ENCODE results near the gene ATP6AP1. TPM values are rescaled to one million over a fixed set of nuclear protein-coding genes. Genes with fewer than 3 reads are reported as not detected.

The ATP6AP1 gene
- polyA plus RNA-seq, 1 donor (not counting 4 experiments of a cell fraction or from before 2014, with no cell fraction given) = 42.4 TPM

- Histone ChIP-seq H3K27me3 (ENCODE audit: control insufficient read depth, extremely low read depth, insufficient read depth, low read length) (no peaks in the 10 kb centered on the region), H3K36me3 (ENCODE audit: control insufficient read depth in 2 of 2, extremely low read depth in 1 of 2, insufficient read depth in 2 of 2, low read length in 2 of 2) (peaks cover 1 to 10% of the 10 kb centered on the region in 2 experiments), H3K4me3 (ENCODE audit: control insufficient read depth in 2 of 3, extremely low read depth in 1 of 3, insufficient read depth in 2 of 3, low read depth in 1 of 3, low read length in 3 of 3) (no peak overlapping the region), H3K27ac (ENCODE audit: control insufficient read depth, insufficient read depth, low read length) (no peak overlapping the region), H3K9ac (ENCODE audit: control insufficient read depth, extremely low read depth, insufficient read depth, low read length) (no peak overlapping the region), H3K9me3 (ENCODE audit: control insufficient read depth, low read depth, low read length) (no peaks in the 10 kb centered on the region), H3K79me2 (ENCODE audit: control insufficient read depth, insufficient read depth, low read length) (peaks cover 13% of the 10 kb centered on the region), H2AFZ (ENCODE audit: control insufficient read depth, low read length) (no peak overlapping the region), H3K4me2 (ENCODE audit: control insufficient read depth, extremely low read depth, insufficient read depth, low read depth, low read length) (no peak overlapping the region), H3K4me1 (ENCODE audit: control insufficient read depth, extremely low read depth, insufficient read depth, low read length) (peaks cover 9% of the 10 kb centered on the region), H3K9me1 (ENCODE audit: control insufficient read depth, extremely low read depth, insufficient read depth, low read length) (no peaks in the 10 kb centered on the region), H4K20me1 (ENCODE audit: control insufficient read depth, extremely low read depth, insufficient read depth, low read length) (no peaks in the 10 kb centered on the region)
- FAIRE-seq (no peak), DNase-seq (ENCODE audit: low read depth, low spot score) (no peak)
- TF ChIP-seq EZH2 (IDR thresholded peaks at IDR 0.05; ENCODE audit: low read length) (no peak), CTCF (optimal IDR thresholded peaks at IDR 0.05 in 1 of 3, IDR thresholded peaks at IDR 0.05 in 1 of 3, conservative IDR thresholded peaks at IDR 0.05 in 1 of 3; ENCODE audit: extremely low read depth in 1 of 3, insufficient read depth in 2 of 3, low read length in 3 of 3) (no peak)
- dilution Hi-C loops (cut with MboI; ENCODE audit: extremely low pct_ligation_motif_present, low sequenced_read_pairs) = no loop called here
These were observed 45.9 kb upstream of the ATP6AP1 start for GRCh38 chrX:154382483-154383069.

- H3K4me2 ChIP-seq (ENCODE audit: control insufficient read depth, extremely low read depth, insufficient read depth, low read depth, low read length) = no peak overlapping the region
- DNase-seq (ENCODE audit: low read depth, low spot score) (no peak), FAIRE-seq (no peak)
- no peak overlapping the region for H2AFZ ChIP-seq (ENCODE audit: control insufficient read depth, low read length)
- H3K9me3 ChIP-seq (ENCODE audit: control insufficient read depth, low read depth, low read length) = no peaks in the 10 kb centered on the region
- TF ChIP-seq EZH2 (IDR thresholded peaks at IDR 0.05; ENCODE audit: low read length) (no peak), CTCF (optimal IDR thresholded peaks at IDR 0.05 in 1 of 3, IDR thresholded peaks at IDR 0.05 in 1 of 3, conservative IDR thresholded peaks at IDR 0.05 in 1 of 3; ENCODE audit: extremely low read depth in 1 of 3, insufficient read depth in 2 of 3, low read length in 3 of 3) (no peak)
- H3K9me1 ChIP-seq (ENCODE audit: control insufficient read depth, extremely low read depth, insufficient read depth, low read length) = no peaks in the 10 kb centered on the region
- peaks cover 13% of the 10 kb centered on the region for H3K79me2 ChIP-seq (ENCODE audit: control insufficient read depth, insufficient read depth, low read length)
- no peak overlapping the region for H3K4me3 ChIP-seq (ENCODE audit: control insufficient read depth in 2 of 3, extremely low read depth in 1 of 3, insufficient read depth in 2 of 3, low read depth in 1 of 3, low read length in 3 of 3)
- dilution Hi-C loops (cut with MboI; ENCODE audit: extremely low pct_ligation_motif_present, low sequenced_read_pairs) = no loop called here
- no peak overlapping the region for H3K9ac ChIP-seq (ENCODE audit: control insufficient read depth, extremely low read depth, insufficient read depth, low read length)
- H3K27ac ChIP-seq (ENCODE audit: control insufficient read depth, insufficient read depth, low read length) = no peak overlapping the region
- no peaks in the 10 kb centered on the region for H3K27me3 ChIP-seq (ENCODE audit: control insufficient read depth, extremely low read depth, insufficient read depth, low read length)
- H4K20me1 ChIP-seq (ENCODE audit: control insufficient read depth, extremely low read depth, insufficient read depth, low read length) = no peaks in the 10 kb centered on the region
- peaks cover 6% of the 10 kb centered on the region for H3K4me1 ChIP-seq (ENCODE audit: control insufficient read depth, extremely low read depth, insufficient read depth, low read length)
- peaks cover 1 to 10% of the 10 kb centered on the region in 2 experiments for H3K36me3 ChIP-seq (ENCODE audit: control insufficient read depth in 2 of 2, extremely low read depth in 1 of 2, insufficient read depth in 2 of 2, low read length in 2 of 2)
These were observed 44.9 kb upstream of the ATP6AP1 start for GRCh38 chrX:154383359-154384283.

Data from keratinocyte (primary cell).